AG09309 (cell line): Measurements from ENCODE around the gene GNG13.

ENCODE experiments used
- DNase-seq: peaks from one replicate; pipeline ENCODE4 v3.0.0-alpha.2; 2010; ENCODE audit warnings: low read depth
- H3K4me3 ChIP-seq: 2 replicates; pipeline ENCODE4 v1.5.1; 2011; ENCODE audit warnings: mild to moderate bottlenecking, low read depth, low read length, moderate library complexity; ENCODE audit not compliant: control insufficient read depth
- CTCF ChIP-seq: IDR thresholded peaks from 2 replicates; pipeline ENCODE4 v1.5.1; 2011; ENCODE audit warnings: mild to moderate bottlenecking, low read depth, low read length, inconsistent platforms; ENCODE audit not compliant: insufficient read depth, control insufficient read depth; ENCODE audit errors: missing control alignments

GNG13 gene

GRCh38 chr16:783404-784161 is 17.0 kb downstream of the GNG13 start:
- H3K4me3 ChIP-seq: no peak overlapping the region
- TF ChIP-seq CTCF: no peak

GRCh38 chr16:782766-783403 is 17.6 kb downstream of the GNG13 start:
- no peak overlapping the region for H3K4me3 ChIP-seq
- no peak for TF ChIP-seq CTCF
- no peak for DNase-seq

More at GRCh38 chr16:783404-784161, 17.0 kb downstream of the GNG13 start:
- no peak for DNase-seq

GRCh38 chr16:782258-782657 is 18.3 kb downstream of the GNG13 start:
- no peak overlapping the region for H3K4me3 ChIP-seq
- no peak for DNase-seq
- no peak for TF ChIP-seq CTCF

GRCh38 chr16:781346-782010 is 19.1 kb downstream of the GNG13 start:
- TF ChIP-seq CTCF: no peak
- DNase-seq: no peak
- H3K4me3 ChIP-seq: no peak overlapping the region

GRCh38 chr16:780296-780695 is 20.2 kb downstream of the GNG13 start:
- DNase-seq: no peak
- H3K4me3 ChIP-seq: no peak overlapping the region
- no peak for TF ChIP-seq CTCF

GRCh38 chr16:779561-779960 is 21.0 kb downstream of the GNG13 start:
- no peak for TF ChIP-seq CTCF
- H3K4me3 ChIP-seq: no peak overlapping the region
- DNase-seq: no peak
